GM18870 (cell line): ENCODE measurements around the gene CCL19.

Experiments
- ATAC-seq: cut with Tn5 transposase; IDR thresholded peaks from one replicate; pipeline ENCODE4 v1.9.1; 2021; ENCODE audit warnings: moderate library complexity; ENCODE audit not compliant: unreplicated experiment

Gene CCL19

DNA sequence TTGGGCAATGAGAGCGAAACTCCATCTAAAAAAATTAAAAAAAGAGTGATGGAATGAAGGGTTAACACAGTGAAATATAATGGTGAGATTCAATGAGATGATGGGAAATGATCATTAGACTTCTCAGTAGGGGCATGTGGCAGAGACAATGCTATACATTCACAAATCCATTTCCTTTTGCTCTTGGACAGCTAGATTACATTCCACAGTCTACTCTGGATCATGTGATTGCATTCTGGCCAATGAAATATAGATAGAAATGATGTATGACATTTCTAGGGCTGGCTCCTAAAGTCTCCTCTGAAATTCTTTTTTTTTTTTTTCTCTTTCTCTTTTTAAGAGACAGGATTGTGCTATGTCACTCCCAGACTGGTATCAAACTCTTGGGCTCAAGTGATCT is 48.4 kb downstream of the CCL19 start:
- ATAC-seq: no peak
